Frontal cortex (tissue), 4 donors: Measurements from ENCODE around the gene ATP8B4. TPM values are rescaled to one million over a fixed set of nuclear protein-coding genes. Genes with fewer than 3 reads are reported as not detected.
"Not testable (repeated sequence)": the region's sequence is repeated elsewhere in the genome, so short reads cannot be mapped to it uniquely, and the experiment has no call there.

ENCODE experiments used
- DNase-seq, 2 donors: peaks; one replicate each; pipeline ENCODE4 v3.0.0; 2012; ENCODE audit warnings: low spot score in 2 of 2
- FAIRE-seq: peaks from 2 replicates; lab custom pipeline; 2012; peaks lifted over from hg19 to GRCh38; lab: Jason Lieb, UNC
- total RNA-seq: library from RNA; depleted of rRNA; stranded (reverse); fragments of >200 nt; gene quantifications from one replicate; pipeline ENCODE4 v1.2.3, GENCODE V29; 2014
- donor health status: control.
- donor health status: control.
- donor health status: control.

The ATP8B4 gene
- total RNA-seq, 1 donor from 2014 or later: 6.9 TPM

DNA sequence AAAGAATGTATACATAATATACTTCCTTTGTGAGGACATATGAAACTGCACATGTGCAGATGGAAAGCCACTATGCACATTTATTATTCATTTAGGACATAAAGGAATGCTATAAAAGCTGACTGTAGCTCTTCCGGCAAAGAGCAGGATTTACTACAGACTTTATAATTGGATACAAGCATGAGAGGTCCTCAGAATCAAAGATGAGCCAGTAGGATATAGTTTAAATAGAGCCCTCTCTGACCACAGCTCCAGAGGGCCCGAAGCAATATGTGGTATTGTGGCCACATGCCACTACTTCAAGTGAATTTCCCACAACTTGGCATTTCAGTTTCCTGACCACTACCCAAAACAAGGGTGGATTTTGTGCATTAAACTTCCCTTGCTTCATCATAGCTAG, 140.9 kb downstream of the ATP8B4 start:
- no peak for DNase-seq
- FAIRE-seq: no peak

DNA sequence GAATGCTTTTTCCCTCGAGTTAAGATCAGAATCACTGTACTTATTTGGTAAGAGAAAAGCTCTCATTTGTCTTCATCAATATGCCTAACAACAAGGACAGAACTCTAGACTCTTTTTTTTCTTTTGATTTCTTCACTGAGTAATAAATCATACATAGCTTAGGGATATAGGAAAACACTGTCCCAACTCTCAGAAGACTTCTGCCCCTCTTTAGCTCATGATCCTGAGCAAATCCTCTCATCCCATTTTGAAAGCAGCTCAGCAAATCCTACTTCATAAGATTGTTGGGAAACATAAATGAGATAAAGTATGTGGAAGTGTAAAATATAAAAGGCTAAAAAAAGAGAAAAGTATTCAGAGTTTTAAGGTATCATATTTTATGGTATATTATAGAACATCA, 141.7 kb downstream of the ATP8B4 start:
- DNase-seq (no peak), FAIRE-seq (no peak)

DNA sequence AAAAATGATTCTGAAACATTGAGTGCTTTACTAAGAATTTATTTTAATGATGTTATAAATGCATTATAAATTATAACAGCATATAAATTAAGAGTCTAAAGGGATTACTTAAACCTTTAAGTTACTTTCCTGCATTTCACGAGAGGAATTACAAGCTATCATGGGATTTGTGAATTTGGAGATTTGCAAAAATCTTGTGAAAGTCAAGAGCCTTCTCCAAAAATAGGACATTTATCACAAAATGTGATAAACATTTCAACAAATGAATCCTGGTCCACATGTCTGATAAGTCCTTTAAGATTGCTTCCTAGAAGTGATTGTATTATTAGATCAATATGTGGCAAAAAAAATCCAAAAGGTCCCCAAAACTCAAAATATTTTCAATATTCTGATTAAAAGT, 154.5 kb downstream of the ATP8B4 start:
- no peak for FAIRE-seq
- no peak for DNase-seq

DNA sequence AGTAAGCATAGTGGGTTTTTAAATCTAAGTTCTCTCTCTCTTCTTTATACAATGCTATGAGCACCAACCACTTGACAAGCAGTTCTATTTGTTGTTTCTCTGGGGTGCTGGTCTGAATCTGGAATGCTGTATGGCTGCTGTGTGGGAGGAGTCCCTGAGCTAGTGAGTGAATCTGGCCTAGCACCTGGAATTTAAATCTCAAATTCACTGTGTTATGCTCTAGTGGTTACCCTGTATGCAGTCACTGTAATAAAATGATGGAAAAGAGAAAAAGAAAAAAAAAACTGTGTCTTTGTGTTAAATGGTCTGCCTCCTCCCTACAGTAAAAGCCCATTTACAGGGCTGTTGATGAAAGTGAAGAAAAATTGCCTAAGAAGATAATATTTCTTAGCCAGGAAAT, 155.0 kb downstream of the ATP8B4 start:
- no peak for FAIRE-seq
- DNase-seq: no peak

DNA sequence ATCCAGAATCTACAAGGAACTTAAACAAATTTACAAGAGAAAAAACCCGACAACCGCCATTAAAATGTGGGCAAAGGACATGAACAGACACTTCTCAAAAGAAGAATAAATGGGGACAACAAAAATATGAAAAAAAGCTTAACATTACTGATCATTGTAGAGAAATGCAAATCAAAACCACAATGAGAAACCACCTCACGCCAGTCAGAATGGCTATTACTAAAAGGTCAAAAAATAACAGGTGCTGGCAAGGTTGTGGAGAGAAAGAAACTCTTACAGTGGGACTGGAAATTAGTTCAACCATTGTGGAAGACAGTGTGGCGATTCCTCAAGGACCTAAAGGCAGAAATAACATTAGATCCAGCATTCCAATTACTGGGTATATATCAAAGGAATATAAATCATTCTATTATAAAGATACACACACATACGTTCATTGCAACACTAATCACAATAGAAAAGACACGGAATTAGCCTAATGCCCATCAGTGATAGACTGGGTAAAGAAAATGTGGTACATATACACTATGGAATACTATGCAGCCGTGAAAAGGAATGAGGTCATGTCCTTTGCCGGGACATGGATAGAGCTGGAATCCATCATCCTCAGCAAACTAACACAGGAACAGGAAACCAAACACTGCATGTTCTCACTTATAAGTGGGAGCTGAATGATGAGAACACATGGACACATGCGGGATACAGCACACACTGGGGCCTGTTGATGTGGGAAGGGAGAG, 155.8 kb downstream of the ATP8B4 start:
- DNase-seq, FAIRE-seq: not testable (repeated sequence)

DNA sequence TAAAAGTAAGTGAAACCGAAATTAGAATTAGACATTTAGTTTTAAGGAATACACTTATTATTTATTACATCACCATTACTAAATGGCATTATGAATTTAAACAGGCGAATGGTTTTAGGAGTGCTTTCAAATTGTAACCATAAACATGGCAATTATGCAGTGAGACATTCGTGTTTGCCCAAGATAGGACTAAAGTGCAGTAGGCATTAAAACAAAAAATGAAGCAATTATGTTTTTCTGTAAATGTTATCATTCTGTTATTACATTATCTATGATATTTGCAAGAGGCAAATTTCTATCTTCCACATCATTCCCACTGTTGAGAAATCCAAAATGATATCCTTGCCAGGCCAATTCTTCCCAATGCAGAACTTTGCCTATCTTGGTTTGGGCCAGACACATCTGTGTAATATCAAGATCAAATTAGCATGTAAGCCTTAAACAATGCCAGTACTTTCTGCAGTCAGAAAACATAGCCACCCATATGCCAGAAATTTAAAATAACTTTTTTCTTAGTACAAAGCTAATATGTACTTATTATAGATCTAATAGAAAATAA, 156.9 kb downstream of the ATP8B4 start:
- no peak for DNase-seq
- no peak for FAIRE-seq

DNA sequence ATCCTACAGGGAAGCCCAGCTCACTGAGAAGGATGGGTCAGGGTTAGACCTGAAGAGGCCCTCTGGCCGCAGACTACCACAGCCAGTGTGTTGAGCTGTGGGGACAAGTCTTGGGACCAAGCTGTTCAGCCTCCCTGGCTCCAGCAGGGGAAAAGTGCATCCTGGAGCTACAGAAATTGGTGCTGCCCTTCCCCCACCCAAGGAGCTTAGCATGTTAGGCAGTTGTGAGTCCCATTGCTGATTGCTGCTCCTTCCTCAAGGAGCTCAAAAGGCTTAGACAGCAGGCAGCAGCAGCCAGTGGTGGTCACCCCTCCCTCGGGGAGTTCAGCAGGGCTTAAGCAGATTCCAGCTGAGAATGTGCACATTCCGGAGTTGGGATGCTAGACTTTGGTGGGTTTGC, 165.6 kb downstream of the ATP8B4 start:
- DNase-seq (no peak), FAIRE-seq (no peak)

DNA sequence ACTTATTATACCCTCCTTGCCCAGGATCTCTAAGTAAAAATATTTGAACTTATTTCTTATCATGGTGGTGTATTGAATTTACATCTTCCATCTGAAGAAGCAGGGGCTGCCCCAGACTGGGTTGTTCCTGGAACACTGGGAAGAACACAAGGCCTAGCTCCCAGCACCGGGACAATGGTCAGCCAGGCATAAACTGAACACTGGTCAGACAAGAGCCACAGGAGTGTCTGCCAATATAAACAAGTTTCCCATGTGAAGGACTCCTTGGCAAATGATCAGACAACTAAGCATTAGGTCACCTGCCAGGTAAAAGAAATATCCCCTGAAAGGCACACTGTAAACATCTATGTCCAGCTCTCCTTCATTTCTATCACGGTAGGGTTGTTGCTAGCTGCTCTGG, 172.4 kb downstream of the ATP8B4 start:
- FAIRE-seq (no peak), DNase-seq (no peak)

DNA sequence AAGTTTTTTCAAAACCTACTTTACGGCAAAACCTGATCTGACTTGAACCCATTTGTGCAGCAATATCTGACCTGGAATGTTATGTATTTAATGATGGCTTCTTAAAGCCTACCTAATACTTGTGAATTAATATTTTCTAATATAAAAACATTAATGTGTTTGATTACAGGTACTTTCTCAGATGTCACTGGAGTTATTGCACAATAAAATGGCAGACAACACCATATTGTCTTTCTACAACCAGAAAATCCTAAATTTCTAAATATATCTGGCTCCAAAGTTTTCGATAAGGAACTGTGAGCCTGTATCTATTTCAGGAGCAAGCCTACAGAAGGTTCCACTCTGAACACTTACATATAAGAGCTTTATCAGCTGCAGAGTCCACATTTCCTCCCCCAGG, 184.5 kb downstream of the ATP8B4 start:
- DNase-seq (no peak), FAIRE-seq (no peak)

DNA sequence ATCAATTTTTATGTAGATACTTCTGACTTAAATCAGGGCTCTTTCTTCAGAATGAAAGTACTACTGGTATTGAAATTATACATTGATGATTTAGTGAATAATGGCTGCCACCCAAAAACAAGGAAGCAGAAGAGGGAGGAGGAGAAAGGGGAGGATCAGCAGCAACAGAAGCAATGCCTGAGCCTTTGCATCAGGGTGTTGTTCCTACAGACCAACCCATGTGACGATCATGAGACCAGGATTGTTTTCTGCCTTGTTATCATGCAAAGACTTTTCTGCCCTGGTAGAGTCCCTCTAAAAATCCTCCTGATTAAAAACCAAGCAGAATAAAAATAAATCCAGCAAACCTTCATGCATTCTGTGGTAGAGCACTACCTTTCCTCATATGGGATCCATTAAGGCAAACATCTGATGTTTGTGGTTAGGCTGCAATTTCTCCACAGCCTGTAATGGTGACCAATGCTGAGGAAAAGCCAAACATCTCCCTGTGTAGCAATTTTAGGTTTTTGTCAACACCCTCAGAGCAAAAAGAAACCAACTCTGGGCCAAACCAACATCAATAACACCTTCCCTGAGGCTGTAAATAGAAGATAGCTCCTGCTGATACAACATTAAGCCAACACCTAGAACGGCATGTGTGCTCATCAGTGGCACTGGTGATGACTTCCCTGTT, 191.7 kb downstream of the ATP8B4 start:
- DNase-seq: no peak

DNA sequence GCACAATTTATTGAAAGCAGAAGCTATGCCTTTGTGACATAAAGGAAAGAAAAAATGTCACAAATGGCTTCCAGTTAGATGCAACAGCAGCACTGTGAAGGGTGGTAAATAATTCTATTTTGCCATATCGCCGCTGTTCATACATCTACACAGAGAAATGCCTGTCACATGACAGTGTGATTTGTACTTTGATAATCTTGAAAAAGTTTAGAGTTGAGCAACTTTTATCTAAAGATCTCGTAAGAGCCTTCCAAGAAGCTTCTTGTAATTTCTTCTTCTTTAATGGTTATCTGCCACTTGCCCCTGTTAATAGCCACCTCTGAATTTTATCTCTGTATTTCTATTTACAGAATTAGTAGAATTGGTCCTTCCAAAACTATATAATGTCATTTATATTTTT, 192.3 kb downstream of the ATP8B4 start:
- FAIRE-seq (no peak), DNase-seq (no peak)

More for the DNA sequence above, 191.7 kb downstream of the ATP8B4 start:
- no peak for FAIRE-seq

DNA sequence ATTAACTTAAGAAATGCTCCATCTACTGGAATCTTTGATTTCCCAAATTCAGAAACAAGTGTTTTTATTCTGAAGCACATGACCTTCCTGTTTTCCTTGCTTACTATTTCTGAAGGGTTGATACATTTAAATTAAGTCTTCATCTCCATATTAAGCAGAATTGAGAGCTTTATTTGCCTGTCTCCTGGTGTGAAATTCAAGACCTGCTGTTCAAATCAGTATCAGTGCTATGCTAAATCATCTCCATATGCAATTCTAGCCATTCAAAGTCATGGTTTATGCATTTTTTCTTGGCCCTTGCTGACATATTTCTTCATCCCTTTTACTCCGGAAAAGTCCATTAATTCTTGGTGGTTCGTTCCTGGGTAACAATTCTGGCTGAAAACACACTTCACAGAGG, 195.4 kb downstream of the ATP8B4 start:
- DNase-seq (no peak), FAIRE-seq (no peak)

DNA sequence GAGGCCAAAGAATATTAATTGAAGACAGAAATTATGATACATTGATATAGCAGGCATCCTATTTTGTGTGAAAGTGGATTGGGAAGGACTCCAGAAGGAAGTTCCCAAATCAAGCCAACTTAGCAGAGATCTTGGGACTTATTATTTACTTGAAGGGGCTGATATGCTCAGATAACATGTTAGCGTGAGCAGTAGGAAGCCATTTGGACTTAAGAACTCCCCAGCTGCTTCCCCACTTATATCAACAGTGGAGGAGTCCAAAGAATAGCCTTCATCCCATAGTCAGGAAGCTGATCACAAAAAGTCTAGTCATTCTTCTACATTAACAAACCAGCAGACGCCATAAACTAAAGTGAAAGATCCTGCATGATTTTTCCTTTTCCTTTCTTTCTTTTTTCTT, 200.0 kb downstream of the ATP8B4 start:
- no peak for DNase-seq
- no peak for FAIRE-seq

DNA sequence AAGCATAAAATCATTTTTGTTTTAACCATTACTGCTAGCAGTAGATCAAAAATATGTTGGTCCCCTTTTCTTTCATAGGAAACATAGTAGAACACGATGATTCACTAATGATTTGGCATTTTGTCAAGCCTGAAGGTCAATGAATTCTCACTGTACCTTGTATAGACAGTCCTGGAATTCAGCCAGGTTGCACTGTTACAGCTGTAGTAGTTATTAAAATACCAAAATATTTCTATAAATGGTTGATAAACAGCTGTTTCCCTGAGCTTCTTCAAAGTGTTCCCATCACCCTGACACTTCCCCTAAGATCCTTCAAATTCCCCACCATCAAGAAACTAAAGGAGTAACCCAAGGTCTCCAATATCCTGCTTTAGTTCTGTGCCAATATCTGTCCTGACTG, 200.9 kb downstream of the ATP8B4 start:
- DNase-seq: no peak
- FAIRE-seq: no peak

DNA sequence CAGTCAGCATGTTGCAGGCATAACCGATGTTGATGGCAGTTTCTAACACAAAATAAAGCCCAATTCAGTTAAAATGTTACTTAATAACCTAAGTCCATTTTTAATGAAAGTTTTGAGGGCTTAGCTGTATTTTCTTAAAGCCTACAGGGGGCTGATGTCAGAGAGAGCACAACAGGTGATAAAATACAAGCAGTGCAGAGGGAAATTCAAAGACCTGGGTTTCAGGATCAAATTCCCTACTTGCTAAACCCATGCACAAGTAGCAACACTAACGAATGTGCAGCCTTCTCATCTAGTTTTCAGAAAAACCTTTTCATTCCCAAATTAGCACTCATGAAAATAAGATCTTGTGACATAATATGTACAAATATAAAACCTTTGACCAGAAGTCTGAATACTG, 202.0 kb downstream of the ATP8B4 start:
- FAIRE-seq (no peak), DNase-seq (no peak)

DNA sequence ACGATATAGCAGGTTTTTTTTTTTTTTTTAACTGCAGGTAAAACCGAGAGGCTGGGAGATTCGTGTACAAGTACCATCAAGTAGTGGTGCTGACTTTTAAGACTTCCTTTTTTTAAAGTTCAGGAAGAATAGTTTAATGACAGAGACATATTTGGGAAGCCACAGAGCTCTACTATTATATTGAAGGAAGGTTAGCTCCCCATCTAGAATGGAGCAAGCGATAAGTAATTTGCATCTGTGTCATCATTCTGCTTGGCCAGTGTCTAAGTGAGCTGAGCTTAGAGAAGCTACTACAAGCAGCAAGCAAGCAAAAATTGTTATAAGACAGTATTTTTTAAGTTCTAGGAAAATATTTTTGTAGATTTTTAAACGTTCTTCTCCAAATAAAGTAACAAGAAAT, 203.2 kb downstream of the ATP8B4 start:
- no peak for DNase-seq
- FAIRE-seq: no peak

DNA sequence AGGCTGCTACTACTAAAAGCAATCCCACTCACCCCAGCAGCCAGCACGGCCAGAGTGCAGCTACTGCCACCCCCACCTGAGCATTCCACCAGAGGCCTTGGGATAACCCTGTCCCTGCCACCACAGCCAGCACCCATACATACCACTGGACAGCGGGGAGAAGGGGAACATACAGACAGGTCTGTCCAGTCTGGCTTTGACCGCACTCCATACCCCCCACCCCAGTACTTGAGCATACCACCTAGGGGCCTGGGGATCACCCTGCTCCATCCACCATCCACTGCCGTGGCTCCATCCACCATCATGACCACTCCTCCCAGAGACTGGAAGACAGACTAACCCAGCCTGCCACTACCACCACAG, 210.1 kb downstream of the ATP8B4 start:
- DNase-seq: no peak
- FAIRE-seq: no peak

DNA sequence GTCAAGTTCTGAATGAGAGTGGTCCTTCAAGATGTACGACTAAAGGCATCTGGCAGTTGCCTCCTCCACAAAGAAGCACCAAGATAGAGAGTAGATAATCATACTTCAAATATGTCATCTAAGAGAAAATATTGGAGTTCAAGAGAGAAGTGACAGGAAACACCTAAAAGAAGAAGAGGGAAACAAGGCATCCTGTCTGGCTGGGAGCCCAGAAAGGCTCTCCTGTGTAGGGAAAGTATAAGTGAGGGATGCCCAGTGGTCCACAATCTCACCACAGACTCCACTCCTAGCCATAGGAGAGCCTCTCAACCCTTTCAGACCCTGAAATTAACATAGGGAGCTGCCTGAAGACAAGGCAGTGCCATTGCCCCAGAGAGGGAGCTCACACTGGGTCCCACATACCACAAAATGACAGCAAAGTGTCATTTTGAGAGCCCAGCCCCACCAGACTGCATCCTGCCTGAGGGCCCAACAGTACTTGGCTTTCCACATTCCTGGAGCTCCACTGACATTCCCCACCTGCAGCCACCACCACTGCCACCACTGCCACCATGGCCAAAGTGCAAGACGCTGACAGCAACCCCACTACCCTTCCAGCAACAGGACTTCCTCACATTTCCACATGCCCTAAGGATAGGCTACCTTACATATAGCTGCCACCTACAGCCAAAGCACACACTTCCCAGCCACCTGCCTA, 210.6 kb downstream of the ATP8B4 start:
- DNase-seq (no peak), FAIRE-seq (no peak)

DNA sequence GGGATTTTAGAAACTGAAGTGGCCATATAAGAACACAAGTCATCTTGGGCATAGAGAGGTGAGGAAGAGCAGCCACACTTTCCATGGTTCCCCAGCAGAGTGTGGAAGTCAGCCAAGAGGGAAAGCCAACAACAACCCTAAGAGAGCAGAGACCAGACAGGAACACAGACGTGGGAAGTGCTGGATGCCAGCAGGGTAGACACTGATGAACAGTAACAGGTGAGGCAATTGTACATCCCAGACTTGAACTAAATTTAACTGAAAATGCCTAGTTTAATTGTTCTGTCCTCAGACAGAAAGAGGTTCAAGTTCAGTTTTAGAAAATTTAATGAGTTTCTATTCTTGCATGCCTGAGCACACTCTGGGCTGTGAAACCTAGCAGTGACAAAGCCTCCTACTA, 212.1 kb downstream of the ATP8B4 start:
- FAIRE-seq (no peak), DNase-seq (no peak)

DNA sequence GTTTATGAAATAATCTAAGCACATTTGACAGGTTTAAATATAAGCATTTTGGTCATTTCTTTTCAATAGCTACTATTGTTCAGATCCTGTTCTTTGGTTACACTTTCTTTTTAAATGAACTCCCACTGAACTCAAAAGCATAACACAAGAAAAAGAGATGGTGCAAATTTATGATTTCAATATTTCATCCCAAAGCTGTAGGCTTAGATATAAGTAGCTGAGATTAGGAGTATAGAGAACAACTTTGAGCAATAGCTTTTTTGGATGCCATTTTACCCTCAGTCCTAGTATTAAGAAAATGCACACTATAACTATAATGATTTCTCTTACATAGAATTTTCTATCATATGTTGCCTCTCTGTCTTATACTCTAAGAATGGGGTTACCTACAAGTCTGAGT, 213.8 kb downstream of the ATP8B4 start:
- DNase-seq (no peak), FAIRE-seq (no peak)

DNA sequence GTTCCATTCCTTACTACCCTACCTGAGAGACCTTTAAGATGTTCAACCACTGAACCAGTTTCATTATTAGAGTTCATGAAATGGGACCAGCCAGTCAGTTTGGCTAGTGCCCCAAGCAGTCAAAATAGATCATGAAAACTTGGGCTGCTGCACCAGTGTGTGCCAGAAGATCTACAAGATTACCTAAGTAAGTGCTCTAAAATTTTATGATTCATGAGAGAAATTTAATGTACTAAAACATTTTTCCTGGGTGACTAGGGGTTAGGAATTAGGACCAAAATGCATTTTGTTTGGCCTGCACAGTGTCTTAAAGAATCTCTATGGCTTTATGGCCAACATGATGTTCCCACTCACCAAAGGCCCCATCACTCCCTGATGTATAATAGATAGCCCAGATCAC, 214.7 kb downstream of the ATP8B4 start:
- FAIRE-seq (no peak), DNase-seq (no peak)
